22Rv1 (cell line): Measurements from ENCODE around the gene GOLPH3.

Source experiments
- CTCF ChIP-seq: fragments of 450-650 bp; IDR thresholded peaks from 2 replicates; pipeline ENCODE4 v1.5.1; 2017; ENCODE audit warnings: mild to moderate bottlenecking
- ZFX ChIP-seq: fragments of 450-650 bp; IDR thresholded peaks from 2 replicates; pipeline ENCODE4 v1.6.1; 2017; ENCODE audit warnings: antibody characterized with exemption, borderline replicate concordance

GRCh38 chr5:32100691-32101302 lies 73.3 kb downstream of the GOLPH3 start:
- no peak for TF ChIP-seq CTCF
- no peak for TF ChIP-seq ZFX
